Epidermal melanocyte (primary cell): Measurements from ENCODE around the gene VSTM2B.
"Not testable (repeated sequence)": the region's sequence is repeated elsewhere in the genome, so short reads cannot be mapped to it uniquely, and the experiment has no call there.

Source experiments
- DNase-seq: peaks from one replicate; pipeline ENCODE4 v3.0.0; 2011; ENCODE audit warnings: low spot score; ENCODE audit not compliant: insufficient read length

Gene VSTM2B

DNA sequence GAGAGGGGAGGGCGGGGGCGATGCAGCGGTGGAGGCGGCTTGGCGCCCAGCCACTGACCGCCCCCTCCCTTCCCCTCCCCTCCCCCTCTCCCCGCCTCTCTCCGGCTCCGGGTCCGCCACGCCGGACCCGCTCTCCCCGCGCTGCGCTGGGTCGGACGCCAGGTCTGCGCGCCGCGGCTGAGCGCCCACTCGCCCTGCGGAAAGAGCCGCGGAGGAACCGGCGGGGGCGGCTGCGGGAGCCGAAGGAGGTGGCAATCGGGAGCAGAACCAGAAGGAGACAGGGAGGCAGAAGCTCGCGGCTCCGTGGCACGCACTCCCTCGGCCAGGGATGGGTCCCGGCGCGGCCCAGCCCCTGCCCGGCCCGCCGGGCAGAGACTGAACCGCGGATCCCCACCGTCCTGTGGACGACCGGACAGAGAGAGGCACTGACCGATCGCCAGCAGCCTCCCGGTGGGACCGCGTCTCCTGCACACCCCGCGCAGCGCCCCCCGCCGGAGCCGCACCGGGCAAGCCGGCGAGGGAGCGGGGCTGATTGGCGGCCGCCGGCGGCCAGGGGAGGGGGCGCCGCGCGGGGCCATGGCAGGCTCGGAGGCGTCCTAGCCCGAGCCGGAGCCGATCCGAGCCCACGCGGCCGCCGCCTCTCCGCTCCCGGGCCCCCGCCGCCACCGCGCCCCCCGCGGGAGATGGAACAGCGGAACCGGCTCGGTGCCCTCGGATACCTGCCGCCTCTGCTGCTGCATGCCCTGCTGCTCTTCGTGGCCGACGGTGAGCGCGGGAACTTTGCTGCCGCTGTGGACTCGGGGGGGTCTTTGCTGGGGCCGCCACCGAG lies at the start of gene VSTM2B:
Gene VSTM2B, plus strand, starts transcription at position 94 of the 829 bp plus-strand sequence. Its CDS starts 590 bp downstream, at position 684.
- DNase-seq: no peak

DNA sequence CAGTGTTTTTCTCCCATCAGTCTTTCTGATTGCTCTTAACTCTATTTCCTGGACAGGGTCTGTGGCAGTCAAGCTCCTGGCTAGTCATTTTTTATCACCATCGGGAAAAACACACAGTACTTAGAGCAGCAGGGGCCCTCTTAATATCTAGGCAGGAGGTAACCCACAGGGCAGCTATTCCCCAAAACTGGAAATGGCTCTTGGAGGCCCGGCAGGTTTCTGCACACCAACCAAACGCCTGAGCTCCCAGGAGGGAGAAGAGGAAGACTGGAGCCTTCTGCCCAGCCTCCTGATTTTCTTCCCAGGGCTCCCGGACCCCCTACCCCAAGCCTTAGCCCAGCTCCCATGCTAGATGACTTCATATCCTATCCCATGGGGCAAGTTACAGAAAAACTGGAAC lies 49.3 kb upstream of the VSTM2B start:
- no peak for DNase-seq

DNA sequence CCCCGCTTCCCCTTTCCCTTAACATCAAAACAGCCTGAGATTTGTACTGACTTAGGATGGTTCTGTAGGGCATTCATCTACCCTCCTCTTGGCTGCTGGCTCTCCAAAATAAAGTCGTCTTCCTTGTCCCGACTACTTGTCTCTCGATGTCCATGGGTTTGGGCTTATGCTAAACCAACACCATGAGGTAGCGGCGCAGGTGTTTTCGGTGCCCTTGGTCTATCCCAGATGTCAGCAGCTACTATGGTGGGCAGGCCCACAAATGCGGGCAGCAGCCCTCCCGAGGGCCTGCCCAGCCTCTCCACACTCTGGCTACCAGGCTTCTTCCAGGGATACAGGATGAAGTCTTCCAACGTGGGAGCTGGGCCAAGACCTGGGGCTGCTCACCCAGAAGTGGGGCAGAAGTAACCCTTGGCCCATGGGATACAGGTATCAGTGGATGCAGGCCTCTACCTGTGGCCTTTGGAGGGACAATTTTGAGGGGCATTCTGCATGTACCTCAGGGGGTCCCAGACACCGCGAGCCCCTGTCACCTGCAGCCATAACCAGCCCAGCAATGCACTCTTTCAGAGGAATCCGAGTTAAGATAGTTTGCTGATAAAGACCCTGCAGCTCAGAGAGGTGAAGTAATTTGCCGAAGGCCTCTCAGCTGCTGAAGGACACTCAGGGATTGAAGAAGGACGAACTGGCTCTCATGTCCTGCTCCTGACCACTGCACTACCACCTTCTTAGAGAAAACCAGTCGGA lies 47.8 kb upstream of the VSTM2B start:
- no peak for DNase-seq

DNA sequence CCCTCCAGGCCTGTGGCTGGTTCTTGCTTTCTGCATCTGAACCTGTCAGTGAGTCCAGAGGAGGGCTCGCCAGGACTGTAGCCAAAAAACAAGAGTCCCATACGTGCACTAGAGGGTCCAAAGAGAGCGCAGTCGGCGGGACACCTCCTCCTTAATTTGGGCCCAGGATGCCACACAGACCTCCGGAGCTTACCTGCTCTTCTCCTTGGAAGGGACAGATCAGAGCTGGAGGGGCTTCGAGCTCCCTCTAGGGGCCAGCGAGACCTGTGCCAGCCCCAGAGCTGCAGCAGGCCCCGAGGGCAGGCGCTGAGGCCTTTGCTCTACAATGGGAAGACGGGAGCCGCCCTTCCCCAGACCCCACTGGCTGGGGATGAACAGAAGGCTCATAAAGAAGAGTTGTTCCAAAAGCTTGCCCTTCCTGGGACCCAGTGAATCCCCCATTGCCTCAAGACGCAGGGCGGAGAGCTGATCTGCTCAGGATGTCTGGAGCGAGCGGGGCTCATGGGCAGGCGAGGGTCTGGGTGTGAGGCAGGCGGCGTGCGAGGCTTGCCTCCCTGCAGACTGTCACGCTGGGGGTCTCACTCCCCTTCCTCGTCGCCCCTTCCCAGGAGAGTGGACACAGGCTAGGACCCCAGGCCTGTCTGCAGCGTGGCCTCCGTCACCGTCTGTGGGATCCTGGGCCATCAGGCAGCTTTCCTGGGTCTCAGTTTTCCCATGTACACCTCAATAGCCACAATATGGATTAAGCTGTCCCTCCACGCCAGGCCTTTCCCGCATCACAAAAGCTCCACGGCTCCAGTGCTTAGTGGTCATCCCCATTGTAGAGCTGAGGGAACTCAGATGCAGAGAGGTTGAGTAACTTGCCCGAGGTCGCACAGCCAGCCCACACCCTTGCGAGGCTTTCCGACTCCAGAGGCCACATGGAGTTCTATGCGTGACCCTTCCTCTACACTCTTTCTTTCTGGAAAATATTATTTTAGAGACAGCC lies 46.9 kb upstream of the VSTM2B start:
- no peak for DNase-seq

DNA sequence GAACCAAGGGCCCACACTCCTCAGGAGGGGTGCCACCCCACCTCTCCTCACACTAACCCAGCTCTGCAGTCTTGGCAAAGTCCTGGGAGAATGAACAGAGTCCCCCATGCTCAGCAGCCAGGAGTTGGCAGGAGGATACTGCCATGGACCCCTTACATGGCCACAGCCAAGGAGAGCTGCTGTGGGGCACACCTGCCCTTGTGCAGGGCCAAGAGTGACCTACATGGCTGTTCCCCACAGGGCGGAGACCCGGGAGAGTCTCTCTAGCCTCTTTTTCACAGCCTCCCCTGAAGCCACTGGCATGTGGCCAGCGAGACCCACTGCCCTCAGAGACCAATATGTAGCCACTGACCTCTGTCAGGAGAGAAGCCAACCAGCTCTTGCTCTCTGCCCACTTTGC lies 45.9 kb upstream of the VSTM2B start:
- DNase-seq: no peak

DNA sequence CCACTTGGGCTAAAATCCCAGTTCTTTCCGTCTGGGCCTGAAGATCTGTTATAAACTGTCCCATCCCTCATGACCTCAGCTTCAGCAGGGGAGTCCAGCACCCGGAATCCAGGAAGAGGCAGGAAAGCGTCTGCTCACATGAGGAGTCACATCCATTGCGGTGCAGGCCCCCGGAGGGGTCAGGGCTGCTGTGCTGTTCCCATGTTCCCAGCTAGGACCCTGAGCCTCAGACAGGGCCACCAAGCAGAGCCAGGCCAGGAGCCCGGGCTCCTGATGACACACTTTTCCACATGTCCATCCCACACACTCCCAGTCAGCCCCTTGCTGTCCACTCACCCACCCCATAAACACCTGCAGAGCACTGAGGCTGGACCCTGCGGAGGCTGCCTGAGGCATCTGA lies 45.3 kb upstream of the VSTM2B start:
- DNase-seq: no peak

DNA sequence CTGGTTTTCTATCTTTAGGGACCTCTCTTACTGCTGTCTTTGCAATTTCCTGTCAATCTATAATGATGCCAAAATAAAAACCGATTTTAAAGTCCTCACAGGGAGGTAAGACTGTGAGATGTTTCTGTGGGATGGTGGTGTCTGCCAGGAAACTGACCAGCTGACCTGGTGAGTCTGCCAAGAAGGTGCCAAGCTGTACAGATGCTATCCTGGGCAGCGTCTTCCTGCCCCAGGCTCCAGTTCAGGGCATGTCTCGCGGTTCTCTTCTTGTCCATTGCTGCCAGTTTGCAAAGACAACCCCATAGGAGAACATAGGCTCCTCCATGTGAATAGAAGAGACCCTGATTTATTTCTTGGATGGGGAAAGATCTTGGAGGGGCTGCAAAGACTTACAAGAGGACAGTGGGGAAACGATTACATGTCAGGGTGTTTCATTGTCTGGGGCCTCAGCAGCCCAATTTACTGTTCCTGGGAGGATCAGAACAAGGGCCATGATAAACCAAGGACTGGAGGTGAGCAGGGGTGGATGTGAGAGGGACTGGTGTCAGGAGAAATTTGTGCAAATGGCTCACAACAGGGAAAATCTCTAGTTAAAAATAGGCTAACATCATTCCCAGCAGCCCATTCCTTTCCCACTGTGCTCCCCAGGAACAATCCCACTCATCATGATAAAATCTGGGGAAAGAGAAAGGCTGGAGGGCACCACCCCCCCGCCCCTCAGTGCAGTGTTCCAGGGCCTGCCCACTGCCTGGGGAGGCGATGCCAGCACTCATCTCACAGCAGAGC lies 42.7 kb upstream of the VSTM2B start:
- no peak for DNase-seq

DNA sequence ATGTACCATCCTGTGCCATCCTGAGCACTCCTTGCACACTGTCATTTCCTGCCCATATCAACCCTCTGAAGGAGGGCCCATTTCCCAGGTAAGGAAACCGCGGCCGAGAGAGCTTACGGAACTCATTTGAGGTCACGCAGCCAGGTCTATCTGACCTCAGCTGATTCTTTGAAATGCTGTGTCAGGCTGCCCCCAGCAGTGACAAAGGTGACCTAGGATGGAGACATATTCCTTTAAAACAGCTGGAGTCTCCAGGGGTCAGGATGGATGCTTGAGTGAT lies 42.2 kb upstream of the VSTM2B start:
- no peak for DNase-seq

DNA sequence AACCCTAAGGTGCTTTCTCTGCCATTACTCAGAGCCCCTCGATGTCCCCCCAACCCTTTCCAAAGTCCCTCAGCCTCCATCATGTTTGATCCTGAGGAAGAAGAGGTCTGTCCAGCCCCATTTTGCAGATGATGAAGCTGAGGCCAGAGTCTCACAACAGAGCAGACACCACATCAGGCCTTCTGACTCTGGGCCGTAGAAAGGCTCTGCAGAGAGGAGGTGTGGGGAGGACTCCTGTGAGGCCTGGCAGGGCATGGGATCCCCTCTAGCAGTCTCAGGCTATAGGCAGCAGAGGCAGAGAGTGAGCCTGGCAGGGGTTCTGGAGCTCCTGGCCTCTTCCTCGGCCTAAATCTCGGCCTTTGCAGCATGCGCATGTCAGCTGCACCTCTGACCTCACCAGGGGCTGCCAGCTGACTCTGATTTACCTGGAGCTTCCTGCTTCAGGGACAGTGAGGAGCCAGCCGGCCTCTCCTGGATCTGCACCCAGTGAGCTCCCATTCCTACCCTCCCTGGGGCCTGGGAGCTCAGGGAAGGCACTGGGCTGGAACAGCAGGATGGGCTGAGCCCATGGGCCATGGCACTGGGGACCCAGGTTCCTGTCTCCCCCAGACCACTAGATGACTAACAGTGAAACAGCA lies 41.7 kb upstream of the VSTM2B start:
- no peak for DNase-seq

DNA sequence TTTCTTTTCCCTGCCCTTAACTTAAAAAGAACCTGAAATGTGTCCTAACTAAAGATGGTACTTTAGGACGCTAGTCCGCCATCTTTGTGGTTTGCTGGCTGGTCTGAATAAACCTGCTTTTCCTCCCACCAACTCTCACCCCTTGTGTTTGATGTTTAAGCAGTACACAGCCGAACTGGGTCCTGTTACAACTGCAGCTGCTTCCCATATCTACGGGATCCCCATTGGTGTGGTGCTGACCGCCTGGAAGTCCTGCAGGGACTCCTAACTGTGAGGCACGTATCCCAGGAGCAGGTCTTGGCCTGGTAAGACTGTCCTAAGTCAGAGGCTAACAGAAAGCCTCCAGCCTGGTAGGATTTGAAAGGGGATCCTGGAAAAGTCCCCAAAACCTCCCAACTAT lies 40.9 kb upstream of the VSTM2B start:
- DNase-seq: no peak

DNA sequence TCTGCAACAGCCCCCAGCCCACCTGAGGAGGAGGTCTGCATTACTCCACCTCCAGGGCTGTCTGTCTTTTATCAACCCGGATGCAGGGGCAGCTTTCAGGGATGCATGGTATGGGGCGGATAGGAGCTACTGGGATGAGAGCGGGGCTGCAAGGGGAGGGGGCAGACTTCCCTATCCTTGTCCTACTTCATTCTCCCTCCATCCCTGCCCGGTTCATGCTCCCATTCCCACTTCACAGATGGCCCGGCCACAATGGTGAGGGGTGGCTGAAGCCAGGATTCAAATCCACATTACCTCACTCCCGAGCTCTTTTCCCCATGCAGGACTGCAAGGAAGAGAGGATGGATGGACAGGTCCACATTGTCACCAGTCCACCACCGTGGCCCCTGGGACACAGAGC lies 40.5 kb upstream of the VSTM2B start:
- DNase-seq: no peak

DNA sequence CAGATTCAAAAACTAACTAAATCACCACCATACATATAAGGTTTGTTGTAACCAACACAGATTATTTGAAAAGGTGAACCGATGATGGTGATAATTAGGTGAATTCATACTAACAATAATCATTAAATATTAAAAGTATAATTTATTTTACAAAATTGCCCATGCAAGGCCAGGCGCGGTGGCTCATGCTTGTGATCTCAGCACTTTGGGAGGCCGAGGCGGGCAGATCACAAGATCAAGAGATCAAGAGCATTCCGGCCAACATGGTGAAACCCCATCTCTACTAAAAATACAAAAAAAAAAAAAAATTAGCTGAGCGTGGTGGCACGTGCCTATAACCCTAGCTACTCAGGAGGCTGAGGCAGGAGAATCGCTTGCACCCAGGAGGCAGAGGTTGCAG lies 38.8 kb upstream of the VSTM2B start:
- not testable (repeated sequence) for DNase-seq

DNA sequence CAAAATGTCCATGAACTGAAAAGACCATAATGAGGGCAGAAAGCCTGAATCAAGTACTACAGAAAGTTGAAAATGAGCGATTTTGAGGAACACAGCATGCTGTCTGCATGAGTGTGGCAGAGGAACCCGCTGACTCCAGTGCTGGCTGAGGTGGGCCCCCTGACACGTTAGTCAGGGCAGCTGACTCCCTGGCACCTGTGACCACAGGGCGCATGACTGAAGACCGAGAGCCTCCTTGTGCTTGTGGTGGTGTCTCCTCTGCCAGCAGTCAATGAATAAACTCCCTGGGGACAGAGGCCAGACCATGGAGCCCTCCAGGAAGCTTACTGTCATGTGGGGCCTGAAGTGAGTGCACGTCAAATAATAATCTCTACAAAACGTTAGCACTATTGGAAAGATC lies 38.4 kb upstream of the VSTM2B start:
- DNase-seq: no peak

DNA sequence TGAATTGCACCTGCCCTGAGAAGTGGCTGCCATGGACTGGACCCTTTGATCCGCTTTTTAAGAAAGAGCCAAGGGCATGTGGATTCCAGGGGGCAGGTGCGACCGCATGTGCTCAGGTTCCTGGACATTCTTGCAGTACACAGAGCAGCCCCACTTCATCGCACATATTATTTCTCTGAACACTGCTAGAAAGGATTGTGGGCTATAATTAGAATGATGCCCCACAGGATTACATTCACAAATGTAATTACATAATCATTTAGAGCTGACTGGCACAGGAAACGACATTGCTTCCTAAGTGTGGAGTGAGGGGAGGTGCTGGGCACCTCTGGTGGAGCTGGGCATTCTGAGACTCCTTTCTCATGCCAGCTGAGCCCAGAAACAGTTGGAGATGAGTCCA lies 37.5 kb upstream of the VSTM2B start:
- DNase-seq: no peak

DNA sequence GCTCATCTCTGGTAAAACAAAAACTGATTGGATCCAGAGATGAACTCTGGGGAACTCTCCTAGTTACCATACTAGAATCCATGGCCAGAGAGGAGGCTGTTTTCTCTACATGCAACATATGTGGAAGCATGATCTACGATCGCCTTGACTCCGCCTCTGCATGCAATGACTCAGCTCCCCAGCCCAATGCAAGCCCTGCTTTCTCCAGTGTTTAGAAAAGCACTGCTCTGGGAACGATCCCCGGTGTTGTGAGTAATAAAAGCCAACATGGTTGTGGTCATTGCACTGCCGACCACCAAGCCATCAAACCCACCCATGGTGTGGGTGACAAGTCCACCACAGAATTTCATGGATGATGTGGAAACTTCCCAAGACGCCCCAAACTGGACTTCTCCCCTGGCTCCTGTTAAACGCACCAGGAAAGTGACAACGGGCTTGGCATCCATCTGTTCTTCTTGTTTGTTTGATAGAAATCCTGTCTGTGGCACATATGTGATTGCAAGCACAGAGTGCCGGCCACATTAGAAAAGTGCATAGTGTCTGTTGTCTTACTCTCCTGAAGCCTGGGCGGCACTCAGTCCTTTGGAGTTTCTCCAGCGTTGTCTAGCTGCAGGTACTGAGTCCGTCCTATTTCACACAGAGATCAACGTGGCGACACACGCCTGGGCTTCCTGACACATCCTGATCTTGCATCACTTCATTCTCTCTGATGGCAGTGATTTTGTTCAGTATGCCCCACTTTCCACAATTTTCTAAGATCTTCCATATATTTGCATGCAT lies 36.4 kb upstream of the VSTM2B start:
- DNase-seq: no peak

DNA sequence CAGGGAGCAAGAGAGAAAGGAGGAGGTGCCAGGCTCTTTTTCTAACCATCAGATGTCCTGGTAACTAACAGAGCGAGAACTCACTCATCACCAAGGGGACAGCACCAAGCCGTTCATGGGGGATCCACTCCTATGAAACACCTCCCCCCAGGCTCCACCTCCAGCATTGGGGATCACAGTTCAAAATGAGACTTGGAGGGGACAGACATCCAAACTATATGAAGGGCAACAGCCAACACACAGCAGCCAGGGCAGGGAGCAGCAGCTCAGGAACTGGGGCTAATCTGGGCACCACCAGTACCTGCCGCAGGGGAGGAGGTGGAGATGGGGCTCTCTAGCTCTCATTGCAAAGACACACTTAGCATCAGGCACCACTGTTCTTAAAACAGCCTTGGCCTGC lies 34.3 kb upstream of the VSTM2B start:
- no peak for DNase-seq

DNA sequence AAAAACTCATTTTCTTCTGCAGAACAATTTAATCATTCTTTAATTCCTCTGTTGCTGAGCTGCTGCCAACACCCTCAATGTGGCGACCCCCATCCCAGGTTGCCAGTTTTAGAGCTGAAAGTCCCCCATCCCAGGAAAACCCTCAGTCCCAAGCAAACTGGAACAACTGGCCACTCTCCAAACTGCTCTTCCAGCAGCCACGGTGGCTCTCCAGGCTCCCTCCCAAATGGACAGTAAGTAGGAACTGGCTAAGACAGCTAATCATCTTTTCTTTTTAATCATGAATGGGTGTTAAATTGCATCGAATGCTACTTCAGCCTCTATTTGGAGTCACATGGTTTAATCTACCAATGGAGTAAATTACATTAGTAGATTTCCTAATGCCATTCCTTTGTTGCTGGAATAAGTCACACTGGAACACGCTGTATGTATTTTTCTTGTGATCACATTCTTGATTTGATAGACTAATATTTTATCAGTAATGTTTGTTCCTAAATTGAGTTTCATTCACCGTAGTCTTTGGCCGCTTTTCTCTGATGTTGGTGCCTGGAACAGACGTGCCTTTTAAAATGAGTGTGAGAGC lies 33.7 kb upstream of the VSTM2B start:
- DNase-seq: no peak

DNA sequence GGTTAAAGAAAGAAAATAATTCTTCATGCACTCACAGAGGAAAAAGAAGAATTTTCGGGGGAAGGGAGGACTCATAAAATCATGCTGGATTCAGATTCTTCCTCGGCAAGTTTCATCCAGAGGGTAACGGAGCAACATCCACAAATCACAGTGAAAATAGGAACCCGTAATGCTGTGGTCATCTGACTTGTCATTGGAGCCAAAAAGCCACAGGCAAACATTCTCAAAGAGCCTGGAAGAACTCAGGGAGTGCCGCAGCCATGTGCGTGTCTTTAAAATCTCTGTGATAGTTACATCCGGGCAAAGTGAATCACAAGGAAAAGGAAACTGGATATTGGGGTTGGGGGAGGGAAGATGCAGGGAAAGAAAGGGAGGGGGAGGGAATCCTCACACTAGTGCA lies 33.0 kb upstream of the VSTM2B start:
- DNase-seq: peak; percentile 48

DNA sequence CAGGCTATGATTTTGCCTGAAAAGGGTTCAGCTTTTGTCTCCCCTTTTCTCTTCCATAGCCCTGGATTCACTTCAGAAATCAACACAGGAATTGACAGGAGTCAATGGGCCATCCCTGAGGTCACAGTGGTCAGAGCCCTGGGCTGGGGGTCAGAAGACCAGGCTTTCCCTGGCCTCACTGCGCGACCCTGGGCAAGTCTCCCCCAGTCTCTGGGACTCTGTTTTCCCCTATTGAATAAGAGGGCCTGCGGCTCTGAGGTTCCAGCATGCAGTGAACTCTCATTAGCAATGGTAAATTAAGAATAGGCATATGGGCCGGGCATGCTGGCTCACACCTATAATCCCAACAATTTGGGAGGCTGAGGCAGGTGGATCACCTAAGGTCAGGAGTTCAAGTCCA lies 30.7 kb upstream of the VSTM2B start:
- no peak for DNase-seq
